ENCODE data around the gene TTLL12. TPM values are rescaled to one million over a fixed set of nuclear protein-coding genes. Genes with fewer than 3 reads are reported as not detected.

The TTLL12 gene
- total and polyA plus RNA-seq, 2 experiments from 2014 or later, result 46.7 to 147 TPM

DNA sequence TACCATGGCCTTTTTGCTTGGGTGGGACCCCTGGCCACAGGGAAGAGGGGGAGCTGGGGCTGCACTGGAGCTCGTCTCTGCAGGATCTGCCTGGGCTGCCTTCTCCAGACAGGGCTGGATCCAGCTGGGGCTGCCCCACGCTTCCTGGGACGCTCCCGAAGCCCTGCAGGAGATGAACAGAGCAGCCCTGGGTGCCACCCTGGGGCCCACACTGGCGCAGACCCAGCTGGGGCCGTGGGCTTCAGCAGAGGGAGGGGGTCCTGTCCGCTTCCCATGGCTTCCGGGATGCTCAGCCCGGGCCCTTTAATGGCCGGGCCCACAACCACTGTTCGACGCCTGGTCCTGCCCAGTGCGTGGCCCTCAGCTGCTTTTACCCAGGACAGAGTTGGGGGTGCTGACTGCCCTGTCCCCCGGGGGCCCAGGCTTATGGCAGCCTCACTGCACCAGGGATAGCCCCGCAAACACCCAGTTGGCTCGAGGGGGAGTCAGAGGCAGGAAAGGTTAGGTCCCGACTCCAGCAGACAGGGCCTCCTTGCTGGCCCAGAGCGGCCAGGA lies 23.6 kb downstream of the TTLL12 start:
- no peak for ATAC-seq

More for the DNA sequence above, 23.6 kb downstream of the TTLL12 start:
- H3K27ac Mint-ChIP-seq, result no peak overlapping the region
- no peak overlapping the region for H3K4me2 ChIP-seq
- H3K9me3 Mint-ChIP-seq, result peaks cover 3% of the 10 kb centered on the region; the same call in 1 of the 3 replicates
- H3K36me3 ChIP-seq (ENCODE audit: insufficient read depth), result no peaks in the 10 kb centered on the region
- no peaks in the 10 kb centered on the region for H3K9me2 ChIP-seq (ENCODE audit: insufficient read depth)
- H4K20me1 ChIP-seq (replicated peaks; ENCODE audit: insufficient read depth), result no peaks in the 10 kb centered on the region
- DNase-seq (ENCODE audit: low spot score), result no peak
- H3F3A ChIP-seq (replicated peaks; ENCODE audit: low read depth), result 0 out of 2 replicates have a peak, but pooled peaks cover 5% of the 10 kb centered on the region
- no peak overlapping the region for H3K4me3 Mint-ChIP-seq
- H3K4me3 ChIP-seq, result no peak overlapping the region
- no peaks in the 10 kb centered on the region for H3K27me3 ChIP-seq (ENCODE audit: insufficient read depth)
- TF ChIP-seq, protein P1, sequence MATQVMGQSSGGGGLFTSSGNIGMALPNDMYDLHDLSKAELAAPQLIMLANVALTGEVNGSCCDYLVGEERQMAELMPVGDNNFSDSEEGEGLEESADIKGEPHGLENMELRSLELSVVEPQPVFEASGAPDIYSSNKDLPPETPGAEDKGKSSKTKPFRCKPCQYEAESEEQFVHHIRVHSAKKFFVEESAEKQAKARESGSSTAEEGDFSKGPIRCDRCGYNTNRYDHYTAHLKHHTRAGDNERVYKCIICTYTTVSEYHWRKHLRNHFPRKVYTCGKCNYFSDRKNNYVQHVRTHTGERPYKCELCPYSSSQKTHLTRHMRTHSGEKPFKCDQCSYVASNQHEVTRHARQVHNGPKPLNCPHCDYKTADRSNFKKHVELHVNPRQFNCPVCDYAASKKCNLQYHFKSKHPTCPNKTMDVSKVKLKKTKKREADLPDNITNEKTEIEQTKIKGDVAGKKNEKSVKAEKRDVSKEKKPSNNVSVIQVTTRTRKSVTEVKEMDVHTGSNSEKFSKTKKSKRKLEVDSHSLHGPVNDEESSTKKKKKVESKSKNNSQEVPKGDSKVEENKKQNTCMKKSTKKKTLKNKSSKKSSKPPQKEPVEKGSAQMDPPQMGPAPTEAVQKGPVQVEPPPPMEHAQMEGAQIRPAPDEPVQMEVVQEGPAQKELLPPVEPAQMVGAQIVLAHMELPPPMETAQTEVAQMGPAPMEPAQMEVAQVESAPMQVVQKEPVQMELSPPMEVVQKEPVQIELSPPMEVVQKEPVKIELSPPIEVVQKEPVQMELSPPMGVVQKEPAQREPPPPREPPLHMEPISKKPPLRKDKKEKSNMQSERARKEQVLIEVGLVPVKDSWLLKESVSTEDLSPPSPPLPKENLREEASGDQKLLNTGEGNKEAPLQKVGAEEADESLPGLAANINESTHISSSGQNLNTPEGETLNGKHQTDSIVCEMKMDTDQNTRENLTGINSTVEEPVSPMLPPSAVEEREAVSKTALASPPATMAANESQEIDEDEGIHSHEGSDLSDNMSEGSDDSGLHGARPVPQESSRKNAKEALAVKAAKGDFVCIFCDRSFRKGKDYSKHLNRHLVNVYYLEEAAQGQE (IDR thresholded peaks at IDR 0.05; ENCODE audit: unreplicated experiment), result no peak
- TF ChIP-seq, protein P2, sequence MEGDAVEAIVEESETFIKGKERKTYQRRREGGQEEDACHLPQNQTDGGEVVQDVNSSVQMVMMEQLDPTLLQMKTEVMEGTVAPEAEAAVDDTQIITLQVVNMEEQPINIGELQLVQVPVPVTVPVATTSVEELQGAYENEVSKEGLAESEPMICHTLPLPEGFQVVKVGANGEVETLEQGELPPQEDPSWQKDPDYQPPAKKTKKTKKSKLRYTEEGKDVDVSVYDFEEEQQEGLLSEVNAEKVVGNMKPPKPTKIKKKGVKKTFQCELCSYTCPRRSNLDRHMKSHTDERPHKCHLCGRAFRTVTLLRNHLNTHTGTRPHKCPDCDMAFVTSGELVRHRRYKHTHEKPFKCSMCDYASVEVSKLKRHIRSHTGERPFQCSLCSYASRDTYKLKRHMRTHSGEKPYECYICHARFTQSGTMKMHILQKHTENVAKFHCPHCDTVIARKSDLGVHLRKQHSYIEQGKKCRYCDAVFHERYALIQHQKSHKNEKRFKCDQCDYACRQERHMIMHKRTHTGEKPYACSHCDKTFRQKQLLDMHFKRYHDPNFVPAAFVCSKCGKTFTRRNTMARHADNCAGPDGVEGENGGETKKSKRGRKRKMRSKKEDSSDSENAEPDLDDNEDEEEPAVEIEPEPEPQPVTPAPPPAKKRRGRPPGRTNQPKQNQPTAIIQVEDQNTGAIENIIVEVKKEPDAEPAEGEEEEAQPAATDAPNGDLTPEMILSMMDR (conservative IDR thresholded peaks at IDR 0.05; ENCODE audit: low read depth in 2 of 2), result no peak
- TF ChIP-seq CREB1 (CRISPR knock-in tag; IDR thresholded peaks at IDR 0.05; ENCODE audit: low read depth), result no peak
- TF ChIP-seq, protein P3, sequence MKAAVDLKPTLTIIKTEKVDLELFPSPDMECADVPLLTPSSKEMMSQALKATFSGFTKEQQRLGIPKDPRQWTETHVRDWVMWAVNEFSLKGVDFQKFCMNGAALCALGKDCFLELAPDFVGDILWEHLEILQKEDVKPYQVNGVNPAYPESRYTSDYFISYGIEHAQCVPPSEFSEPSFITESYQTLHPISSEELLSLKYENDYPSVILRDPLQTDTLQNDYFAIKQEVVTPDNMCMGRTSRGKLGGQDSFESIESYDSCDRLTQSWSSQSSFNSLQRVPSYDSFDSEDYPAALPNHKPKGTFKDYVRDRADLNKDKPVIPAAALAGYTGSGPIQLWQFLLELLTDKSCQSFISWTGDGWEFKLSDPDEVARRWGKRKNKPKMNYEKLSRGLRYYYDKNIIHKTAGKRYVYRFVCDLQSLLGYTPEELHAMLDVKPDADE (IDR thresholded peaks at IDR 0.05), result no peak
- no peak for TF ChIP-seq STAT1 (IDR thresholded peaks at IDR 0.05; ENCODE audit: unreplicated experiment)
- TF ChIP-seq NANOG (IDR thresholded peaks at IDR 0.05; ENCODE audit: borderline replicate concordance), result no peak
- TF ChIP-seq JUNB (IDR thresholded peaks at IDR 0.05; ENCODE audit: unreplicated experiment), result no peak
- TF ChIP-seq EZH2 (IDR thresholded peaks at IDR 0.05; ENCODE audit: low read depth, unreplicated experiment), result no peak
- TF ChIP-seq ZNF114 (CRISPR knock-in tag; IDR thresholded peaks at IDR 0.05), result no peak
- TF ChIP-seq EZH2phosphoT487 (IDR thresholded peaks at IDR 0.05; ENCODE audit: unreplicated experiment), result no peak
- no peak for TF ChIP-seq POLR2AphosphoS5 (IDR thresholded peaks at IDR 0.05; ENCODE audit: low read depth)
- no peak for TF ChIP-seq ZNF331 (CRISPR knock-in tag; IDR thresholded peaks at IDR 0.05; ENCODE audit: low read depth)
- TF ChIP-seq, protein P4, sequence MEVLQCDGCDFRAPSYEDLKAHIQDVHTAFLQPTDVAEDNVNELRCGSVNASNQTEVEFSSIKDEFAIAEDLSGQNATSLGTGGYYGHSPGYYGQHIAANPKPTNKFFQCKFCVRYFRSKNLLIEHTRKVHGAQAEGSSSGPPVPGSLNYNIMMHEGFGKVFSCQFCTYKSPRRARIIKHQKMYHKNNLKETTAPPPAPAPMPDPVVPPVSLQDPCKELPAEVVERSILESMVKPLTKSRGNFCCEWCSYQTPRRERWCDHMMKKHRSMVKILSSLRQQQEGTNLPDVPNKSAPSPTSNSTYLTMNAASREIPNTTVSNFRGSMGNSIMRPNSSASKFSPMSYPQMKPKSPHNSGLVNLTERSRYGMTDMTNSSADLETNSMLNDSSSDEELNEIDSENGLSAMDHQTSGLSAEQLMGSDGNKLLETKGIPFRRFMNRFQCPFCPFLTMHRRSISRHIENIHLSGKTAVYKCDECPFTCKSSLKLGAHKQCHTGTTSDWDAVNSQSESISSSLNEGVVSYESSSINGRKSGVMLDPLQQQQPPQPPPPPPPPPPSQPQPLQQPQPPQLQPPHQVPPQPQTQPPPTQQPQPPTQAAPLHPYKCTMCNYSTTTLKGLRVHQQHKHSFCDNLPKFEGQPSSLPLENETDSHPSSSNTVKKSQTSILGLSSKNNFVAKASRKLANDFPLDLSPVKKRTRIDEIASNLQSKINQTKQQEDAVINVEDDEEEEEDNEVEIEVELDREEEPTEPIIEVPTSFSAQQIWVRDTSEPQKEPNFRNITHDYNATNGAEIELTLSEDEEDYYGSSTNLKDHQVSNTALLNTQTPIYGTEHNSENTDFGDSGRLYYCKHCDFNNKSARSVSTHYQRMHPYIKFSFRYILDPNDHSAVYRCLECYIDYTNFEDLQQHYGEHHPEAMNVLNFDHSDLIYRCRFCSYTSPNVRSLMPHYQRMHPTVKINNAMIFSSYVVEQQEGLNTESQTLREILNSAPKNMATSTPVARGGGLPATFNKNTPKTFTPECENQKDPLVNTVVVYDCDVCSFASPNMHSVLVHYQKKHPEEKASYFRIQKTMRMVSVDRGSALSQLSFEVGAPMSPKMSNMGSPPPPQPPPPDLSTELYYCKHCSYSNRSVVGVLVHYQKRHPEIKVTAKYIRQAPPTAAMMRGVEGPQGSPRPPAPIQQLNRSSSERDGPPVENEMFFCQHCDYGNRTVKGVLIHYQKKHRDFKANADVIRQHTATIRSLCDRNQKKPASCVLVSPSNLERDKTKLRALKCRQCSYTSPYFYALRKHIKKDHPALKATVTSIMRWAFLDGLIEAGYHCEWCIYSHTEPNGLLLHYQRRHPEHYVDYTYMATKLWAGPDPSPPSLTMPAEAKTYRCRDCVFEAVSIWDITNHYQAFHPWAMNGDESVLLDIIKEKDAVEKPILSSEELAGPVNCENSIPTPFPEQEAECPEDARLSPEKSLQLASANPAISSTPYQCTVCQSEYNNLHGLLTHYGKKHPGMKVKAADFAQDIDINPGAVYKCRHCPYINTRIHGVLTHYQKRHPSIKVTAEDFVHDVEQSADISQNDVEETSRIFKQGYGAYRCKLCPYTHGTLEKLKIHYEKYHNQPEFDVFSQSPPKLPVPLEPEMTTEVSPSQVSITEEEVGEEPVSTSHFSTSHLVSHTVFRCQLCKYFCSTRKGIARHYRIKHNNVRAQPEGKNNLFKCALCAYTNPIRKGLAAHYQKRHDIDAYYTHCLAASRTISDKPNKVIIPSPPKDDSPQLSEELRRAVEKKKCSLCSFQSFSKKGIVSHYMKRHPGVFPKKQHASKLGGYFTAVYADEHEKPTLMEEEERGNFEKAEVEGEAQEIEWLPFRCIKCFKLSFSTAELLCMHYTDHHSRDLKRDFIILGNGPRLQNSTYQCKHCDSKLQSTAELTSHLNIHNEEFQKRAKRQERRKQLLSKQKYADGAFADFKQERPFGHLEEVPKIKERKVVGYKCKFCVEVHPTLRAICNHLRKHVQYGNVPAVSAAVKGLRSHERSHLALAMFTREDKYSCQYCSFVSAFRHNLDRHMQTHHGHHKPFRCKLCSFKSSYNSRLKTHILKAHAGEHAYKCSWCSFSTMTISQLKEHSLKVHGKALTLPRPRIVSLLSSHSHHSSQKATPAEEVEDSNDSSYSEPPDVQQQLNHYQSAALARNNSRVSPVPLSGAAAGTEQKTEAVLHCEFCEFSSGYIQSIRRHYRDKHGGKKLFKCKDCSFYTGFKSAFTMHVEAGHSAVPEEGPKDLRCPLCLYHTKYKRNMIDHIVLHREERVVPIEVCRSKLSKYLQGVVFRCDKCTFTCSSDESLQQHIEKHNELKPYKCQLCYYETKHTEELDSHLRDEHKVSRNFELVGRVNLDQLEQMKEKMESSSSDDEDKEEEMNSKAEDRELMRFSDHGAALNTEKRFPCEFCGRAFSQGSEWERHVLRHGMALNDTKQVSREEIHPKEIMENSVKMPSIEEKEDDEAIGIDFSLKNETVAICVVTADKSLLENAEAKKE (CRISPR knock-in tag; IDR thresholded peaks at IDR 0.05), result no peak
- no peak overlapping the region for H2AFZ ChIP-seq
- no peaks in the 10 kb centered on the region for H3K4me1 ChIP-seq (ENCODE audit: insufficient read depth)
- H3K79me2 ChIP-seq (replicated peaks; ENCODE audit: insufficient read depth), result no peaks in the 10 kb centered on the region
- peaks cover 18% of the 10 kb centered on the region for H3K36me3 Mint-ChIP-seq (ENCODE audit: low read depth)
- peaks cover 11% of the 10 kb centered on the region for H3K27me3 Mint-ChIP-seq (ENCODE audit: insufficient read depth, low read depth, poor library complexity)
- H3K4me1 Mint-ChIP-seq, result peaks cover 3% of the 10 kb centered on the region; the same call in 2 of the 3 replicates
- H3K27ac ChIP-seq (ENCODE audit: low read depth), result no peak overlapping the region

All from GM23338 (cell line).